IMR-90 (cell line): ENCODE measurements around the gene RPL35. TPM values are rescaled to one million over a fixed set of nuclear protein-coding genes. Genes with fewer than 3 reads are reported as not detected.
A peak's percentile ranks its signal among the peaks of the same experiment; 100 is the strongest.

ENCODE experiments used
- ATAC-seq: fragments of 200-7000 bp; cut with Tn5 transposase; 2 replicates; pipeline ENCODE4 v1.9.1; 2020; ENCODE audit warnings: low read depth, mild to moderate bottlenecking, moderate library complexity
- BruUV-seq: library from RNA; stranded (reverse); fragments of 400-500 nt; replicated peaks from 2 replicates; lab custom pipeline; 2021; lab: Mats Ljungman, UMichigan
- CTCF ChIA-PET: fragments of 300-600 bp; formaldehyde crosslinking; extraction: SDS; loops from one replicate; lab custom pipeline; 2021; ENCODE audit warnings: antibody characterized with exemption; lab: Yijun Ruan, JAX
- POLR2A ChIA-PET: fragments of 300-600 bp; sonication (Branson Sonifier 250); formaldehyde crosslinking; loops from one replicate; lab custom pipeline; 2022; ENCODE audit warnings: antibody characterized with exemption; ENCODE audit not compliant: unreplicated experiment; lab: Charles Lee
- DNase-seq: peaks from one replicate; pipeline ENCODE4 v3.0.0; 2013
- H2AFZ ChIP-seq: replicated peaks from 2 replicates; pipeline ENCODE3; 2013; ENCODE audit warnings: low read length, mild to moderate bottlenecking; ENCODE audit not compliant: poor library complexity
- H2AK5ac ChIP-seq: 2 replicates; pipeline ENCODE4 v1.6.1; 2013; ENCODE audit warnings: low read depth, low read length, inconsistent platforms
- H2AK9ac ChIP-seq: replicated peaks from 2 replicates; pipeline ENCODE3; 2013; ENCODE audit warnings: mild to moderate bottlenecking, low read depth, low read length, moderate library complexity; ENCODE audit not compliant: poor library complexity
- H2BK120ac ChIP-seq: 2 replicates; pipeline ENCODE4 v1.6.1; 2013; ENCODE audit warnings: low read depth, low read length, inconsistent platforms
- H2BK15ac ChIP-seq: 3 replicates; pipeline ENCODE4 v1.6.1; 2013; ENCODE audit warnings: low read depth, low read length, inconsistent platforms
- H2BK20ac ChIP-seq: 2 replicates; pipeline ENCODE4 v1.6.1; 2013; ENCODE audit warnings: low read depth, mild to moderate bottlenecking, inconsistent platforms, low read length, moderate library complexity
- H2BK5ac ChIP-seq: 2 replicates; pipeline ENCODE4 v1.6.1; 2013; ENCODE audit warnings: mild to moderate bottlenecking, low read depth, low read length, inconsistent platforms; ENCODE audit not compliant: poor library complexity, severe bottlenecking
- H3K14ac ChIP-seq: replicated peaks from 2 replicates; pipeline ENCODE4 v1.6.1; 2013; ENCODE audit warnings: low read depth, low read length, inconsistent platforms
- H3K18ac ChIP-seq: 2 replicates; pipeline ENCODE4 v1.6.1; 2013; ENCODE audit warnings: low read depth, low read length, control low read depth
- H3K23ac ChIP-seq: 2 replicates; pipeline ENCODE4 v1.6.1; 2013; ENCODE audit warnings: low read depth, low read length, inconsistent platforms
- H3K27ac ChIP-seq: 2 replicates; pipeline ENCODE4 v1.5.1; 2013; ENCODE audit warnings: mild to moderate bottlenecking, control low read depth, low read length; ENCODE audit not compliant: insufficient read depth
- H3K27me3 ChIP-seq: 2 replicates; pipeline ENCODE4 v1.6.1; 2013; ENCODE audit warnings: low read length; ENCODE audit not compliant: control insufficient read depth, insufficient read depth
- H3K36me3 ChIP-seq: 2 replicates; pipeline ENCODE4 v1.6.1; 2013; ENCODE audit warnings: low read length, mixed read lengths; ENCODE audit not compliant: control insufficient read depth, insufficient read depth
- H3K4ac ChIP-seq: 2 replicates; pipeline ENCODE4 v1.6.1; 2013; ENCODE audit warnings: low read depth, low read length, inconsistent platforms
- H3K4me1 ChIP-seq: 2 replicates; pipeline ENCODE4 v1.6.1; 2013; ENCODE audit warnings: low read length, mixed read lengths; ENCODE audit not compliant: control insufficient read depth, insufficient read depth
- H3K4me2 ChIP-seq: 2 replicates; pipeline ENCODE4 v1.6.1; 2013; ENCODE audit warnings: low read depth, mild to moderate bottlenecking, control low read depth, low read length, moderate library complexity
- H3K4me3 ChIP-seq: 2 replicates; pipeline ENCODE4 v1.5.1; 2013; ENCODE audit warnings: low read depth, mild to moderate bottlenecking, control low read depth, low read length, moderate library complexity; ENCODE audit not compliant: insufficient read depth
- H3K56ac ChIP-seq: 2 replicates; pipeline ENCODE4 v1.6.1; 2013; ENCODE audit warnings: low read length, inconsistent platforms; ENCODE audit not compliant: insufficient read depth; ENCODE audit errors: extremely low read depth
- H3K79me1 ChIP-seq, 2 experiments: 2 replicates each; pipeline ENCODE4 v1.6.1; 2013; ENCODE audit warnings: low read length in 2 of 2, inconsistent platforms in 1 of 2, low read depth in 1 of 2
- H3K9ac ChIP-seq: 2 replicates; pipeline ENCODE4 v1.6.1; 2013; ENCODE audit warnings: low read depth, low read length, control low read depth
- H3K9me1 ChIP-seq: 2 replicates; pipeline ENCODE4 v1.6.1; 2013; ENCODE audit warnings: low read length, inconsistent platforms; ENCODE audit not compliant: insufficient read depth
- H3K9me3 ChIP-seq: 2 replicates; pipeline ENCODE4 v1.6.1; 2013; ENCODE audit warnings: low read length; ENCODE audit not compliant: control insufficient read depth, insufficient read depth
- H4K20me1 ChIP-seq: 2 replicates; pipeline ENCODE4 v1.6.1; 2013; ENCODE audit warnings: low read length, inconsistent platforms; ENCODE audit not compliant: insufficient read depth
- H4K5ac ChIP-seq: 2 replicates; pipeline ENCODE4 v1.6.1; 2013; ENCODE audit warnings: mild to moderate bottlenecking, low read depth, low read length, control low read depth
- H4K8ac ChIP-seq, 2 experiments: 2 replicates each; pipeline ENCODE4 v1.6.1; 2013; ENCODE audit warnings: low read depth in 2 of 2, low read length in 2 of 2, control low read depth in 1 of 2, inconsistent platforms in 1 of 2
- H4K91ac ChIP-seq: 2 replicates; pipeline ENCODE4 v1.6.1; 2013; ENCODE audit warnings: low read depth, low read length, inconsistent platforms; ENCODE audit not compliant: insufficient read depth
- BHLHE40 ChIP-seq: fragments of 150-350 bp; IDR thresholded peaks from 2 replicates; pipeline ENCODE4 v1.6.1; 2016; ENCODE audit warnings: mild to moderate bottlenecking, low read depth, low read length
- MAFK ChIP-seq: IDR thresholded peaks from 2 replicates; pipeline ENCODE4 v1.6.1; 2012; ENCODE audit warnings: low read depth, low read length, improper control_type of control experiment
- MAZ ChIP-seq: IDR thresholded peaks from 2 replicates; pipeline ENCODE4 v1.6.1; 2012; ENCODE audit warnings: low read depth, mild to moderate bottlenecking, low read length, improper control_type of control experiment, moderate library complexity, borderline replicate concordance
- MXI1 ChIP-seq: IDR thresholded peaks from 2 replicates; pipeline ENCODE4 v1.6.1; 2012; ENCODE audit warnings: low read depth, mild to moderate bottlenecking, low read length, moderate library complexity, borderline replicate concordance
- RAD21 ChIP-seq: IDR thresholded peaks from 2 replicates; pipeline ENCODE4 v1.6.1; 2012; ENCODE audit warnings: low read length, improper control_type of control experiment
- RFX5 ChIP-seq: IDR thresholded peaks from 2 replicates; pipeline ENCODE4 v1.8.0; 2012; ENCODE audit warnings: low read depth, mild to moderate bottlenecking, low read length, moderate library complexity
- SMC3 ChIP-seq: fragments of 150-350 bp; IDR thresholded peaks from 2 replicates; pipeline ENCODE4 v1.6.1; 2016; ENCODE audit warnings: low read depth, mild to moderate bottlenecking, antibody characterized with exemption, low read length, moderate library complexity
- WGBS, 2 experiments: methylation state at CpG; one replicate each; pipeline versions ENCODE4 v1.1.5 to v1.1.7; 2013; ENCODE audit warnings: missing lambda C conversion rate in 2 of 2; ENCODE audit not compliant: insufficient read length in 1 of 2; ENCODE audit errors: extremely low coverage in 2 of 2; 5-methylcytosine and 5-hydroxymethylcytosine counted together
- dilution Hi-C: fragments of 300-500 bp; cut with HindIII; formaldehyde crosslinking; loops from one replicate; pipeline ENCODE4 v1.14.3; 2018; ENCODE audit warnings: low sequenced_read_pairs; ENCODE audit not compliant: unreplicated experiment
- in situ Hi-C: fragments of 300-500 bp; cut with MboI; formaldehyde crosslinking; loops from 3 replicates; pipeline ENCODE4 v1.14.3; 2019; ENCODE audit warnings: low sequenced_read_pairs, inconsistent platforms, mixed read lengths
- intact Hi-C: fragments of 100-400 bp; cut with micrococcal nuclease; formaldehyde crosslinking; loops from 2 replicates; pipeline ENCODE4 v1.10.0; 2022
- polyA plus RNA-seq, 3 experiments: library from polyadenylated mRNA; depleted of rRNA; stranded (reverse); fragments of >200 nt; gene quantifications; 2 replicates each; pipeline ENCODE4 v1.2.3, GENCODE V29; 2012; ENCODE audit warnings: low replicate concordance in 1 of 3
- total RNA-seq: library from RNA; depleted of rRNA; stranded (reverse); fragments of >200 nt; gene quantifications from 2 replicates; pipeline ENCODE4 v1.2.3, GENCODE V29; 2012

The RPL35 gene
- total and polyA plus RNA-seq, 2 of the 4 experiments (the other 2 are of a cell fraction): 881 to 1,650 TPM

DNA sequence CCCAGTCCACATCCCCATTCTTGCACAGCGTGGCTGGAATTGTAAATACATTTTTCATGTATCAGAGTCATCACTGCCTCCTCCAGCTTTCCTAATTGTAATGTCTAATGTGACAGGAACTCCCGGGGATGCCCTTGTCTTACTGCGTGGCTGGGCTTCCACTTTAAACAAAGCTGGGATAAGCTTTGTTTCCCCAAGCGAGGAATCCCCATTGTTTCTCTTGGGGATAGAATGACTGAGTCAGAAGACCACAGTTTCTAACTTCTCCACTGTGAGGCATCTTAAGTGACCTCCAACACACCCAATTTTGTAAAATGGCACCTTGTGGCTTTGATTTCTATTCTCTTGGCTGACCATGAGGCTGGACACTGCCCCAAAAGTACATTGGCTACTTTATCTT lies 22.6 kb upstream of the RPL35 start:
- Histone ChIP-seq H3K36me3 (peaks cover 60% of the 10 kb centered on the region), H3K18ac (no peak overlapping the region), H3K79me1 (no peaks in the 10 kb centered on the region; a peak in 1 of 4 replicates), H2AK5ac (no peak overlapping the region), H3K27me3 (no peaks in the 10 kb centered on the region), H2AFZ (no peak overlapping the region), H3K27ac (no peak overlapping the region), H2BK120ac (no peak overlapping the region), H3K9ac (no peak overlapping the region), H3K14ac (no peak overlapping the region), H2AK9ac (no peak overlapping the region), H3K4me2 (no peak overlapping the region), H3K4me3 (no peak overlapping the region), H3K56ac (no peak overlapping the region), H2BK20ac (no peak overlapping the region), H3K4ac (no peak overlapping the region), H3K23ac (no peak overlapping the region), H4K91ac (no peak overlapping the region), H2BK5ac (no peak overlapping the region), H3K9me3 (no peaks in the 10 kb centered on the region), H3K4me1 (peaks cover under 1% of the 10 kb centered on the region; the same call in 1 of the 2 replicates), H4K20me1 (no peaks in the 10 kb centered on the region; the same call in 1 of the 2 replicates), H2BK15ac (no peak overlapping the region), H4K8ac (no peak overlapping the region), H4K5ac (no peak overlapping the region), H3K9me1 (peaks cover 7% of the 10 kb centered on the region; the same call in 1 of the 2 replicates)
- CTCF ChIA-PET: no interaction called here
- dilution Hi-C loops: no loop called here
- in situ Hi-C loops: no loop called here
- TF ChIP-seq SMC3: no peak
- TF ChIP-seq RAD21: no peak
- TF ChIP-seq MAZ: no peak
- TF ChIP-seq MAFK: no peak
- no peak for TF ChIP-seq MXI1
- TF ChIP-seq BHLHE40: no peak
- no peak for TF ChIP-seq RFX5
- DNase-seq (no peak), ATAC-seq (peak; percentile 14; the same call in 1 of the 2 replicates)
- no CpG with 5 or more reads among the region's 4 CpGs for WGBS, 2 experiments
- POLR2A ChIA-PET: no interaction called here
- no TSS peak for BruUV-seq
- intact Hi-C loops: no loop called here
